Femur (tissue), 1 donor: ENCODE results near the gene EZH2.

ENCODE experiments used
- DNase-seq: peaks from one replicate; pipeline ENCODE4 v3.0.0-alpha.2; 2017

EZH2 gene

GRCh38 chr7:148884049-148884298 lies at the start of gene EZH2:
Gene EZH2, minus strand, starts transcription at chr7:148884291. Its CDS starts 36,993 bp downstream, at chr7:148847298.
- no peak for DNase-seq

DNA sequence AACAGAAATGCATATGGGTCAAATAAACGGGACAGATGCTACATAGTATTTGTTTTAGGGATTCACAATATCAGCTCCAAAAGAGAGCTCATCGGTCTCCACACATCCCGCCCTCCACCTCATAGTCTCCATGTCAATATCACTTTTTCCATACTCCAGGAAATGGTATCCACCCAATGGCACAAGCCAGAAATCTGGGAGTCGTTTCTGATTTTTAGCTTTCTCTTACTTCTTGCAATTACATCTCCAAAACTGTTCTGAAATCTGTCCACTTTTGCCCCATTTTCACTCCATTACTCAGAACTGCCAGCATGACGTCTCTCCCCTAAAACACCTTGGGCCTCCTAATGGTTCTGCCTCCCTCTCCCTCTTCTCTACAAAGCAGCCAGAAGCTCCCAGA lies 47.4 kb upstream of the EZH2 start:
- peak; percentile 49 for DNase-seq

- DNase-seq, result no peak
Measured at GRCh38 chr7:148930335-148930734, 46.2 kb upstream of the EZH2 start.

DNA sequence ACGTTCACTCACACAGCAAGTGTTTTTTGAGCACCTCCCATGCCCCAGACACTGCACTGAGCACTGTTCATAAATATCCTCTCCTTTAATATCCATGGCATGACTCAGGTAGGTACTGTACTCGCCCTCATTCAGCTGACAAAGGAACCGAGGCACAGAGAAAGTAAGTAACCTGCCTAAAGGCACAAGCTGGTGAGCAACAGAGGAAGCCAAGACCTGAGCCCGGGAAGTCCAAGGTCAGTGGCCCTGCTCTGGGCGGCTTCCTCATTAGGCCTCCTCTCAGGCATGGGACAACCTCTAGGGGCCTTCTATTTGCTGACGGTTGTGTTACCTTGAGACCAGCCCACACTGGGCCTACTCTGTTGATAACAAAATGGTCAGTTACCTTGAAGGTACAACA lies 45.1 kb upstream of the EZH2 start:
- DNase-seq, result no peak

DNA sequence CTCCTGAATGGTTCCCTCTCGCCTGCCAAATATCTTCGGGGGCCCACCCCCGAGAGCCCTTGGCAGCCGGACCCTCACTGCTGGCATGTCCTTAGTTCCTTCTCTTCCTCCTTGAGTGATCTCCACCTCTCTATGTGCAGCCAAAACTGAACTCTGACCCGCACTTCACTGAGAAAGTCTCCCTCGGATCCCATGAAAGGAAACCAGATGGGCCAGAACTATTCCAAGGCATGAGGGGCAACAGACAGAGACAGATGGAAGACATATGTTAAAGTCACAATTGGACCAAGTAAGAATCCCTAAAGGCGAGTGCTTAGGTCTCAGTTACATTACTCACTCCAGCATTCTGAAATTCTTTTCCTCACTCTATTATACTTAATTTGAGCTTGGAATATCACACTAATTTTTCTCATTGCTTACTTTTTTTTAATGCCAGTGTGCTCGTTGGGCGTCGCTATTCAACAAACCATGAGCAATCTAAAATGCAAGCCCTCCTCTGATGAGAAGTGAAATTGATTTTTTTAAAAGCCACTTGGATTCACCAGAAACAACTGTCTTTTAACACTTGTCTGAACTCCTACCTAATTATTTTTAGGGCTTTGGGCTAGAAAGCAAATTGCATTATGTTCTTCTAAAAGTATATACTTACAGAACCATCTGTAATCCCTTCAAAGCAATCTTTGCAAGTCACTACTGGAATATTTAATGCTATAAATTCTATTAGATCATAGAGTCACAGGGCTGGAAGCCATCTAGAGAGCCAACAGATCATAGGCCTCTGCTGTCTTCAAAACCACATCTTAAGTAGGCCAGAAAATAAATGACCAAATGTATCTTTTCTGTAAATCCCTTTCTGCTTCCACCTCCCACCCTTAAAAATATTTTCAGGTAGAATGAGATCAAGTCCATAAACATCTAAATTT lies 43.3 kb upstream of the EZH2 start:
- DNase-seq, result peak; percentile 79

DNA sequence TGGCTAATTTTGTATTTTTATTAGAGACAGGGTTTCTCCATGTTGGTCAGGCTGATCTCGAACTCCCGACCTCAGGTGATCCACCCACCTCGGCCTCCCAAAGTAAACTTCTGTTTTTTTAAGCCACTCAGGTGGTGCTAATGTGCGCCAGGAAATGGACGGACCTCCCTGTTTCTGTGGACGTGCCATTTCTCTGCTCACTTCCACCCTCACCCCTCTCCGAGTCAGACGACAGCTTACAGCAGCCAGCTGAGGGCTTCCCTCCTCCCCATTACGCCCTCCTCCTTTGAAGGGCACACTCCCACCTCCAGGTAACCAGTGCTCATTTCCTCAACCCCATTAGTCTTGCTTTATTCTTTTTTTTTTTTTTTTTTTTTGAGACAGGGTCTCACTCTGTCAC lies 41.7 kb upstream of the EZH2 start:
- DNase-seq, result no peak

- no peak for DNase-seq
Measured at GRCh38 chr7:148924011-148924410, 39.9 kb upstream of the EZH2 start.

DNA sequence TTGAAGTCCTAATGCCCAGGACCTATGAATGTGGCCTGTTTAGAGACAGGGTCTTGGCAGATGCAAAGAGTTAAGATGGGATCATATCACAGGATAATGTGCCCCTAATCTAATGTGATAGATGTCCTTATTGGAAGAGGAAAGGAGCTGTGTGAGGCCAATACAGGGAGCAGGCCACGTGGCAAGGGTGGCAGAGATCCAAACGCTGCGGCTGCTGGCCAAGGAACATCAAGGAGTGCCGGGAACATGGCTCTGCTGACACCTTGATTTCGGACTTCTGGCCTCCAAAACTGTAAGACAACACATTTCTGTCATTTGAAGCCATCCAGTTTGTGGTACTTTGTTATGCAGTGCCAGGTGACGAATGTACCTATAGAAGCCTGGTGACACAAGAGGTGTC lies 37.7 kb upstream of the EZH2 start:
- DNase-seq, result no peak

DNA sequence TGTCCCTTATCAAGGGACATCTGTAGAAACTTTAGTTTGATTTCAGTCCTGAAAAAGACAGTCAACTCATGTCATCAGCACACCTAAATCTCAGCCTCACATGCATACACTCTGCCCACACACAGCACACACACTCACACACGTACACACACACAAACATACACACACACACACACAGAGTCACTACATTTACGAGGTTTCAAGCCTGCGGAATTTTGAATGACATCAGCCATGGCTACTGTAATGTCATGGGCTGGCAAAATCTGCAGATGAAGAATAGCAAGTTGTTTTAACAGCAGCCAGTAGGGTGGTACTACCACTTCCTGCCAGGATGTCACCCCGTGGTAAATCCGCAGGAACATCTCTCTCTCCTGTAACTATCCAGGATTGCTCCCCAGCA lies 37.1 kb upstream of the EZH2 start:
- no peak for DNase-seq

GRCh38 chr7:148919859-148920258 lies 35.8 kb upstream of the EZH2 start:
- no peak for DNase-seq

GRCh38 chr7:148918058-148918596 lies 34.0 kb upstream of the EZH2 start:
- no peak for DNase-seq

DNA sequence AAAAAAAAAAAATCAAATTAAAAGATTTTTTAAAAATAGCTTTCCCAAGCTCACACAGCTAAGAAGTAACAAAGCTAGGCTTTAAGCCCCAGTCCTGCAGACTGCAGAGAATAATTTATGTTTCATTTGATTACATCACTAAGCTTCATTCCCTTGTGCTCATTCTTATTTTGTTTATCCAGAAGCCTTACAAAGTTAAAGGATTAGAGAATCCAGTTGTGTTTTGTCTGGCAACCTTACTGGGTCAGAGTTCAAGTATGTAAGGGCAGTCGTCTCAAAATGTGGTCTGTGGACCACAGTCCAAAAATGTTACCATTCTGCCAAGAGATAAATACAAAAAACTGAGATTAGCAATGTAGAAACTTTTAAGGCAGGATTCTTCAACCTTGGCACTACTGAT lies 32.1 kb upstream of the EZH2 start:
- no peak for DNase-seq

- DNase-seq, result no peak
Measured at GRCh38 chr7:148915211-148915610, 31.1 kb upstream of the EZH2 start.

DNA sequence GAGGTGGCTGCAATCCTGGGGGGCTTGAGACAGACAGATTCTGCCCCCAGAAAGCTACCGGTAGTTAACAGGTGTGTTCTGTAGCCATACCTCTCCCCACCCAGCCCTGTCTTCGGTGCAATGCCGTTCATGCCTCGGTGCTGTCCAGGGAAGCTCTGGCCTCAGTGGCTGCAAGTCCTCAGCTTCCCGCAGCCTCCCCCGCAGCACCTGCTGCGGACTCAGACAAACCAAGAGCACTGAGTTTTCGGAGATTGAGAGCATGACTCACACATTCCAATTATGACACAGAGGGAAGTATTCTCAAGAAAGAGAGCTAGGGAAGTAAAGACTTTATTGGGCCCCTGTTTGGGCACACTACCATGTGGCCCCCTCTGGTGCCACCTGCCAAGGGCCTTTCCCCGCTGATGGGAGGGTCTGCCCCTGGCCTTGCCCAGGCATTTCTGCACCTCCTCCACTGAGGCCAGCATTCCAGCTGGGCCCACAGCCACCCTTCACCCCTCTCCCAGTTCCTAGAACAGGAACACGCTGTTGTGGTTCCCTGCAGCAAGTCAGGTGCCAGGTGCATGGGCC lies 30.2 kb upstream of the EZH2 start:
- DNase-seq, result no peak

DNA sequence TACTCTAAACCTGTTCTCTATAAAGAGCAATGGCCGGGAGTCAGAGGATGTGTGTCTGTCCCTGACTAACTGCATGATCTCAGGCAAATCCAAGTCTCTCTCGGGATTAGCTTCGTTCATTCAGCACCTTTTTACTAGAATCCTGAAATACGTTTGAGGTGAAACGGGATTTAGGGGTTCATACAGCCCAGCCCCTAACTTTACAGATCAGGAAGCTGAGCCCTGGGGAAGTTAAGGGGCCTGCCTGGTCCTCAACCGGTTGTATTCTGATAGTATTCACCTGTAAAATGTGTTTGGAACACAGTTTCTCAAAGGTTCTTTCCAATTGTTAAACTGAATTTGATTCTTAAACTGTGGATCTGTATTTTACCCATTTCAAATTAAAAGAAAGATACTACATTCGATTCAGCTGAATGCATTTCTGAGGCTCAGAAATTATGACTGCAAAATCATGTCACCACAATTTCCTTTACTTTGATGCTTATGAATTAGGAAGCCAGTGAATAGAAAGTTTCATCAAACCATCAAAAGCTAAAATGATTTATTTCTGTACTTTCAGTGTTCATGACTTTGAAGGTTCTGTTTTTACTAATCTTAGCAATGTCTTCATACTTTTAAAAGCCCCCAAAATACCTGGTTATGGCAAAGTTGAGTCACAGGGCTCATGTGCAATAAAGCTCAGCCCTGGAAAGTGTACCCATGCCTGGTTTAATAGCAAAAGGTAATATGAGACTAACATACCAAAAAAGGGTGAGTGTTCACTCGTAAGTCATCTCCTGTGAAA lies 28.9 kb upstream of the EZH2 start:
- no peak for DNase-seq

GRCh38 chr7:148912151-148912550 lies 28.1 kb upstream of the EZH2 start:
- no peak for DNase-seq

DNA sequence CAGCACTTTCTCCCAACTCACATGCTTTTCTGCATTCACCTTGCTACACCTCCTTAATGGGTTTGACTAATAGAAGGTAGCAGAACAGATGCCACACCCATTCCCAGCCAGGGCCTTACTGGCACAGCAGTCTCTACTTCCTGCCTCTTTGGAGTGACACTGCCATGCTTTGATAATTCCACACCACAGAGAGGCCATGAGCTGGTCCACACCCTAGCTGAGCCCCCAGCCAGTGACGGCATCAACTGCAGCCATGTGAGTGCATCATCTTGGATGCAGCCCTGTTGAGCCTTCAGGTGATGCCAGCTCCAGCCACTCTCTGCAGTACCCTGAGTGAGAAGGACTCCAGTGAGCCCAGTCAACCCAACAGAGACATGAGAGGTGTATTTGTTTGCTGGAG lies 27.5 kb upstream of the EZH2 start:
- DNase-seq, result no peak

- no peak for DNase-seq
Measured at GRCh38 chr7:148909568-148909967, 25.5 kb upstream of the EZH2 start.

GRCh38 chr7:148906707-148907498 lies 22.8 kb upstream of the EZH2 start:
- DNase-seq, result no peak

DNA sequence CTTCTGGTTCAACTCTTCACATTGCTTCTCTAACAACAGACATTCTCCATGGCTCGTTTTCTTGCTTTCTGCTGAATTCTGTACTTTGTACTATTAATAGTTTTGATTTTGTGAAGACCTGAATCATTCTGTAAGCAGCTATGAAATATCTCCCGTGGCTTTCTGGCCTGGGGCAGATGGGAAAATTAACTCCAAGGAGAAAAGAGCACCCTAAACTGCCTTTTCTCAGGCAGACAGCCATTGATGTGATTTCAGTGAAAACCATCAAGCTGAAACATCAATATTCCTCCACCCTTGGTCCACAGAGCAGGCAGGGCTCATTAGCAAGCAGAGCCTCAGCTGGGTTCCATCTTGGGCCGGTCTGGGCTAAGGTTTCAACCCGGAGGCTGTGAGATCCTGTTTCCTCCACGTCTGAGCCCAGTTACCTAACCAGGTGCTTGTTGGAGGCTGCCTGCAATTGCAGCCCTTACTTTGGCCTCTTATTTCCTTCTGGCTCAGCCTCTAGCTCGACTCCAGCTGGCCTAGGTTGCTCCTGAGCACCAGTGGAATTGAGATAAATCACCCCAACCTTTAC lies 21.1 kb upstream of the EZH2 start:
- DNase-seq, result no peak

DNA sequence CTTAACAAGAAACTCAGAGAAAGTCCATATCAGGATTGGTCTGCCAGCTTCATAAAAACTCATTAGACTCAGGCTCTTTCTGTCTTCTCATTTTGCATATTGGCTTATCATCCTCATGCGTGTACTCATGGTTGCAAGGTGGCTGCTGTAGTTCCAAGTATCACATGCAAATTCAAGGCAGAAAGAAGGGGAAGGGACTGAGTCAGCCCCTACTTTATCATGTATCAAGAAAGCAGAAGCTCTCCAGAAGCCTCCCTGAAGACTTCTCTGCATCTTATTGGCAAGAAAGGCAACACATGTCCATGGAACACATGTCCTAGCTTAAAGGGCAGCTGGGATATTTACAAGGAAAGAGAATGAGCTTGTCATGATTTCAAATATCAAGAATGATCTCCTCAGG lies 19.4 kb upstream of the EZH2 start:
- no peak for DNase-seq

- DNase-seq, result no peak
Measured at GRCh38 chr7:148901178-148901577, 17.1 kb upstream of the EZH2 start.
